Thyroid gland (tissue), 4 donors: ENCODE measurements around the gene MIXL1. TPM values are rescaled to one million over a fixed set of nuclear protein-coding genes. Genes with fewer than 3 reads are reported as not detected.

Experiments
- DNase-seq, 2 donors: peaks; one replicate each; pipeline ENCODE4 v3.0.0-alpha.2; 2019
- H3K27ac ChIP-seq, 3 donors: fragments of 200-600 bp; sonication (generic); 1 replicate in 2 of 3; 2 replicates in 1 of 3; pipeline ENCODE4 v1.5.1; 2016 to 2019; ENCODE audit warnings: mild to moderate bottlenecking in 1 of 3, moderate library complexity in 1 of 3
- H3K27me3 ChIP-seq: fragments of 200-600 bp; sonication (generic); one replicate; pipeline ENCODE4 v1.5.1; 2019
- H3K36me3 ChIP-seq, 2 donors: fragments of 200-600 bp; sonication (generic); one replicate each; pipeline ENCODE4 v1.5.1; 2016 to 2019
- H3K4me1 ChIP-seq, 2 donors: fragments of 200-600 bp; sonication (generic); one replicate each; pipeline ENCODE4 v1.5.1; 2017 to 2019
- H3K4me3 ChIP-seq, 3 donors: fragments of 200-600 bp; sonication (generic); replicated peaks in 1 of 3; 1 replicate in 2 of 3; 2 replicates in 1 of 3; pipeline ENCODE4 v1.5.1; 2016; ENCODE audit warnings: mild to moderate bottlenecking in 1 of 3
- H3K9me3 ChIP-seq: fragments of 200-600 bp; sonication (generic); one replicate; pipeline ENCODE4 v1.5.1; 2017
- POLR2A ChIP-seq, 2 donors: fragments of 450-650 bp; IDR thresholded peaks; one replicate each; pipeline ENCODE4 v1.6.1; 2017; ENCODE audit warnings: antibody characterized with exemption in 2 of 2, mild to moderate bottlenecking in 2 of 2, moderate library complexity in 1 of 2
- WGBS, 2 donors: methylation state at CpG; one replicate each; pipeline ENCODE4 v1.1.5; 2017; 5-methylcytosine and 5-hydroxymethylcytosine counted together
- intact Hi-C: fragments of 100-400 bp; cut with DNase I; formaldehyde crosslinking; loops from one replicate; pipeline ENCODE4 v1.15.1; 2023
- total RNA-seq, 4 donors: library from RNA; depleted of rRNA; stranded (reverse); fragments of >200 nt; gene quantifications; one replicate each; pipeline ENCODE4 v1.2.3, GENCODE V29; 2016
- TF ChIP-seq, protein P1 (sequence below), 6 experiments: fragments of 200-600 bp in 3 of 6; fragments of 450-650 bp in 3 of 6; sonication (generic) in 3 of 6; IDR thresholded peaks; one replicate each; pipeline ENCODE4 v1.5.1; 2016 to 2019; ENCODE audit warnings: antibody characterized with exemption in 6 of 6, mild to moderate bottlenecking in 2 of 6, inconsistent platforms in 1 of 6, moderate library complexity in 1 of 6

MIXL1 gene
- total RNA-seq, 4 donors from 2014 or later, result not detected

DNA sequence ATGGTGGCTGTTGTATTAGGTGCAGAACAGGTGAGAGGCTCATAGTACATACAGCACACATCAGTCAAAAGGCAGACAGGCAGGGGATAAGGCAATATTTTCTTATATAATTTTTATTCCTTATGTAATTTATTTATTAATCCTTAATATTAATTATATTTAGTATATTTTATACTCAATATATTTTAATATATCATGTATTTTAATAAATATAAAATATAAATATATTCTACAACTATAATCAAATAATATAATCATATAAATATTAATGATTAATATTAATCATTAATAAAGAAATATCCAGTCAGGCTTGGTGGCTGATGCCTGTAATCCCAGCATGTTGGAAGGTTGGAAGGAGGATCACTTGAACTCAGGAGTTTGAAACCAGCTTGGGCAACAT lies 19.3 kb upstream of the MIXL1 start:
- TF ChIP-seq, protein P1, sequence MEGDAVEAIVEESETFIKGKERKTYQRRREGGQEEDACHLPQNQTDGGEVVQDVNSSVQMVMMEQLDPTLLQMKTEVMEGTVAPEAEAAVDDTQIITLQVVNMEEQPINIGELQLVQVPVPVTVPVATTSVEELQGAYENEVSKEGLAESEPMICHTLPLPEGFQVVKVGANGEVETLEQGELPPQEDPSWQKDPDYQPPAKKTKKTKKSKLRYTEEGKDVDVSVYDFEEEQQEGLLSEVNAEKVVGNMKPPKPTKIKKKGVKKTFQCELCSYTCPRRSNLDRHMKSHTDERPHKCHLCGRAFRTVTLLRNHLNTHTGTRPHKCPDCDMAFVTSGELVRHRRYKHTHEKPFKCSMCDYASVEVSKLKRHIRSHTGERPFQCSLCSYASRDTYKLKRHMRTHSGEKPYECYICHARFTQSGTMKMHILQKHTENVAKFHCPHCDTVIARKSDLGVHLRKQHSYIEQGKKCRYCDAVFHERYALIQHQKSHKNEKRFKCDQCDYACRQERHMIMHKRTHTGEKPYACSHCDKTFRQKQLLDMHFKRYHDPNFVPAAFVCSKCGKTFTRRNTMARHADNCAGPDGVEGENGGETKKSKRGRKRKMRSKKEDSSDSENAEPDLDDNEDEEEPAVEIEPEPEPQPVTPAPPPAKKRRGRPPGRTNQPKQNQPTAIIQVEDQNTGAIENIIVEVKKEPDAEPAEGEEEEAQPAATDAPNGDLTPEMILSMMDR (IDR thresholded peaks at IDR 0.05), result no peak
- TF ChIP-seq POLR2A (IDR thresholded peaks at IDR 0.05), result no peak
- Histone ChIP-seq H3K4me3 (no peak overlapping the region), H3K27me3 (no peaks in the 10 kb centered on the region), H3K27ac (no peak overlapping the region), H3K36me3 (no peaks in the 10 kb centered on the region), H3K9me3 (no peaks in the 10 kb centered on the region), H3K4me1 (no peaks in the 10 kb centered on the region)
- intact Hi-C loops, result no loop called here
- DNase-seq, result no peak

DNA sequence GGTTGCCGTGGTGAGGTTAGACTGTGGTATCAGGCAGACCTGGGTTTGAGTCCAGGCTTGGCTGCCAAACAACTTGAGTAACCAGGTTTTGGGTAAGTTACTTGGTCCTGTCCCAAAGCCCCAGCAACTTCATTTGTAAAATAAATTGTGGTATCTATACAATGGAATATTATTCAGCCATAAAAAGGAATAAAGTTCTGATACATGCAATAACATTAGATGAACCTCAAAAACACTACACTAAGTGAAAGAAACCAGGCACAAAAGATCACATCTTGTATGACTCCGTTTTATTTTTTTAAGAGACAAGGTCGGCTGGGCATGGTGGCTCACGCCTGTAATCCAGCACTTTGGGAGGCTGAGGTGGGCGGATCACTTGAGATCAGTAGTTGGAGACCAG lies 16.4 kb upstream of the MIXL1 start:
- Histone ChIP-seq H3K9me3 (no peaks in the 10 kb centered on the region), H3K27me3 (no peaks in the 10 kb centered on the region), H3K4me1 (no peaks in the 10 kb centered on the region), H3K36me3 (no peaks in the 10 kb centered on the region), H3K27ac (no peak overlapping the region), H3K4me3 (no peak overlapping the region)
- no peak for DNase-seq
- intact Hi-C loops, result no loop called here
- WGBS, 2 donors, result 88 to 91% methylated on average over 5 of the region's 5 CpGs
- TF ChIP-seq, protein P1 (IDR thresholded peaks at IDR 0.05), result no peak
- TF ChIP-seq POLR2A (IDR thresholded peaks at IDR 0.05), result no peak

DNA sequence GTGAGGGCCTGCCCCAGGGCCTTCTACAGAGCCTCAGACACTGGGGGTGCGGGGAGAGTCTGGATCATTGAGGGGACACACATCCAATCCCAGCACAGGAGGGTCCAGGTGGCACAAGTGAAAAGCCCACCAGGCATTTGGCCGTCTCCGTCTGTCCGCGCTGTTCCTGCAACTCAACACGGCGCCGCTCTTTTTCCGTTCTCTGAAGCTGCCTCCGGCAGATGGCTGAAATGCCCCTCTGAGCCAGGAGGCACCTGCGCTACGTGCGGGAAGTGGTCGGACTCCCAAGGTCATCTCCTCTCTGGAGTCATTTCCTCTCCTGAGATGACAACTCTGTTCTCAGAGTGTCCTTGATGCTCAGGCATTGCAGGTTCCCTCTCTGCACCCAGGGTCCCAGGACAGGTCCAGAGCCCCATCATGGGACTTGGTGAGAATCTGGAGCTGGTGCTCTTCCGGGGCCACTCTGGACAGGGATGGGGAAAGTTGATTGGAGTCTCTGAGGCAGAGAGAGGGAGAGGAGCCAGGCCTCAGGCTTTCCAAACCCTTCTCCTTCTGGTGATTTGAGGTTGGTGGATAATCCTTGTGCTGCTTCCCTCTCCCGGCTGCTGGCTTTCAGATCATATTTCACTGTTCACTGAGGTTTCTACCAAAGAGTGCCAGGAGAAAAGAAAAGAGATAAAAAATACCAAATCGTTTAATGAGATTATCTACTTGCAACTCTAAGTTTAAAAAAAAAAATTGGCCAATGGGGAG lies 14.0 kb upstream of the MIXL1 start:
- intact Hi-C loops, result no loop called here
- WGBS, 2 donors, result 70 to 85% methylated on average over 17 of the region's 17 CpGs
- no peak for DNase-seq
- Histone ChIP-seq H3K27me3 (no peaks in the 10 kb centered on the region), H3K4me1 (no peaks in the 10 kb centered on the region), H3K27ac (no peak overlapping the region), H3K36me3 (no peaks in the 10 kb centered on the region), H3K4me3 (no peak overlapping the region), H3K9me3 (no peaks in the 10 kb centered on the region)
- TF ChIP-seq, protein P1 (IDR thresholded peaks at IDR 0.05), result no peak
- no peak for TF ChIP-seq POLR2A (IDR thresholded peaks at IDR 0.05)

DNA sequence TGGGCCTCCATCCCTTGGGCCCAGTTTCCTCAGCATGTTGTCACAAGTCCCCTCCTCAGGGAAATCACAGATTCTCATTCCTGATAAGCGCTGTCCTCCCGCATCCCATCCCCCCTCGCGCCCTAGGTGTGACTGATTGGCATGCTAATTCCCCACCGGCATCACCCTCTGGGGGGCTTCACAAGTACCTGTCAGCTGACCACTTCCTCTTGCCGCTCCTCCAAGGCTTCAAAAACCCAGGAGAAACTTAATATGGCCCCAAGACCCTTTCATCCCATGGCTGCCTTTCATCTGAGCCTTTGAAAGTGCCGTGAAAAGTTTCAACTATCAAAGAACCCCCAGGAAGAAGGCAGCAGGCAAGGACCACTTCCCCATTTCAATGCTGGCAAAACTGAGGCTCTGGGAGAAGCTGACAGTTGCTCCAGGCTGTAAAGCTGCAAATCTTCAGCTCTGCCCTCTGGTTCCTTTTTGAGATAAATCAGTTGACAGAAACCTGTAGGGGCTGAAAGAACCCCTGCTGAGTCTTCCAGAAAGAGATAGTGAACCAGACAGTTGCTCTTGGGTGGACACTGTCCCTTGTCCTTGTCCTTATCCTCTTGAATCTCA lies 12.8 kb upstream of the MIXL1 start:
- no peaks in the 10 kb centered on the region for H3K9me3 ChIP-seq
- no peak for TF ChIP-seq POLR2A (IDR thresholded peaks at IDR 0.05)
- TF ChIP-seq, protein P1 (IDR thresholded peaks at IDR 0.05), result no peak
- no peak overlapping the region for H3K27ac ChIP-seq
- WGBS, 2 donors, result 72 to 75% methylated on average over 7 of the region's 7 CpGs
- intact Hi-C loops, result no loop called here
- no peaks in the 10 kb centered on the region for H3K4me1 ChIP-seq
- no peak overlapping the region for H3K4me3 ChIP-seq
- H3K27me3 ChIP-seq, result no peaks in the 10 kb centered on the region
- no peak for DNase-seq
- no peaks in the 10 kb centered on the region for H3K36me3 ChIP-seq

DNA sequence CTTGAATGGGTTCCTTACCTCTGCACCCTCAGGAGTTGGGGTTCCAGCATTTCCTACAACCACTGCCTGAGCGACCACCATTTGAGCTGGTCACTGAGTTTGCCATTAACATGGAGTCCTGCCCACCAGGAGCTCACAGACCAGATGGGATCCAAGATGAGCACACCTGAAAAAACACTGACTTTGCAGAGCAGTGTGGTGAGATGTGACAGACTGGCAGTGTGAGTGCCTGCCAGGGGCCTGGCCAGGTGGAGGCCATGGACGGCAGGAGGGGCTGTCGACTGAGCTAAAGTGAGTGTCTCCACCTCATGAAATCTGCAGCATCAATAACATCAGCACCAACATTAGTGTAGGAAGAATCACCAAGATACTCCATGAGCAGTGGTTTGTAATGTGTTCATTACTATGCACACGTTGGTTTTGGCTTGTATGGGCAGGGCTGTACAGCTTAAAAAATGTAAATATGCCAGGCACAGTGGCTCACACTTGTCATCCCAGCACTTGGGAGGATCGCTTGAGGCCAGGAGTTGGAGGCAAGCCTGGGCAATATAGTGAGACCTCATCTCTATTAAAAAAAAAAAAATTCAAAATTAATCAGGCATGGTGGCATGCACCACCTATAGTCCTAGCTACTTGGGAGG lies 12.2 kb upstream of the MIXL1 start:
- H3K4me1 ChIP-seq, result no peaks in the 10 kb centered on the region
- H3K4me3 ChIP-seq, result no peak overlapping the region
- no peaks in the 10 kb centered on the region for H3K27me3 ChIP-seq
- no peaks in the 10 kb centered on the region for H3K36me3 ChIP-seq
- 82 to 84% methylated on average over 5 of the region's 5 CpGs for WGBS, 2 donors
- intact Hi-C loops, result no loop called here
- DNase-seq, result no peak
- H3K9me3 ChIP-seq, result no peaks in the 10 kb centered on the region
- H3K27ac ChIP-seq, result no peak overlapping the region
- no peak for TF ChIP-seq POLR2A (IDR thresholded peaks at IDR 0.05)
- TF ChIP-seq, protein P1 (IDR thresholded peaks at IDR 0.05), result no peak
